ENCODE measurements around the gene AQP6. TPM values are rescaled to one million over a fixed set of nuclear protein-coding genes. Genes with fewer than 3 reads are reported as not detected.
"Not testable (repeated sequence)": the region's sequence is repeated elsewhere in the genome, so short reads cannot be mapped to it uniquely, and the experiment has no call there.

The AQP6 gene
- total RNA-seq, 1 donor from 2014 or later, result not detected

DNA sequence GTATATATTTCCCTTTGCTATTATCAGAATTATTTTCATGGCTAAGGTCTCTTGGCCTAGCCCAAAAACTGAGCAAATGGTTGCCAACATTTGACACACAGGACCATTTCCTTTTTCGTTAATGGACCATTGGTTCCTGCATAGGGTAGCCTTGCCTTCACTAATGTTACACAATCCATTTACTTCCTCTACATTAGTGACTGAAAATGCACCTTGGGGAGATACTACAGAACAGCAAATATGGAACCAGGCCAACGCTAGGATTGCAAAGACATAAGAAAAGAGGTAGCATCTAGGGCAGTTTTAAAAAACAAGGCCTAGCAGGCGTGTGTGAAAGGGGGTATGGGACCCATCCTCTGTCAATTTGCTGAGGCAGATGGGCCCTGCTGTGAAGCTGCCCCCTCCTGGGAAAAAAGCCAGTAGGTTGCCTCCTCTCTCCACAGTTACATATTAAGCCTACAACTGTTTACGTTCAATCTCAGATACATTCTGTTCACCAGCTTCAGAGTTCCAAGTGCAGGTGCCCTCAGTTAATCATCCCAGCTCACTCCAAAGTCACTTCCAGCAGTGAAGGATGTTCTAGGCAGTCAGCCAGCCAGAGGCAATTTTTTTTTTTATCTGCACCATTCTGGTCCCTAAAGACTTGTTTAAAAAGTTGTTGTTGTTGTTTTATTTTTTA, 15.0 kb downstream of the AQP6 start:
- intact Hi-C loops (cut with micrococcal nuclease), result no loop called here

DNA sequence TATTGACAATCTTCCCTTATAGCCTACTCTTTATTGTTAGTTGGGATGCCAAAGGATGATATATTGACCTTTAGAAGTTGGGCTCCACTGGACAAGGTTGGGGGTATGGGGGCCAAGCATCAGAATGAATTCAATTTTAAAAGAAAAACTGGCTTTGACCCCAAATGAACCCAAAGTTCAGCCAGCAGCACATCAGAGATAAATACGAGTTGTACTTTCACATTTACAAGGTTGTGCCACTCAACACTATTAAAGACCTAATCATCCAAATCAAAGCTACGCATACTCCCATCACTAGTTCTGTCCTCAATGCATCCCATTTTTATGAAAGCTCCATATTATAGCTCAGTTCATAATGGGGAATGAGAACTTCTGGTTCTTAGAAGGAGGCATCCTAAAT, 16.7 kb downstream of the AQP6 start:
- intact Hi-C loops (cut with micrococcal nuclease), result not testable (repeated sequence)

DNA sequence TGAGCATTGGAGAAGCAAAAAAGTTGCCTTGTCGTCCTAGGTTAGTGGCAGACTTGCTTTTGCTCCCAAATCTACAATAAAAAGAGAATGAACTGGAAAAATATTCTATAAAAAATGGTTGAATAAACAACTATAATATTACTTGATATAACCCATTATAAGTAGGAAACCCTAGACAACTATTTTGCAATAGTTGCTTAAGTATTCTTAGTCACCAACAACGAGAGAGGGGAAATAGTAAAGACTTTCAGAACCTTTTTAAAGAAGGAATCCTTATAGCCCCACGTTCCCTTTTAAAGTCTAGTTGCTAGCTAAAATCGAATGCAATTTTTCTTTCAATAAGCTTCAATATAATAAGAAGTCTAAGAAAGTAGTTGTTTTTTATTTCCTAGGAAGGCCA, 17.5 kb downstream of the AQP6 start:
- intact Hi-C loops (cut with micrococcal nuclease), result no loop called here

DNA sequence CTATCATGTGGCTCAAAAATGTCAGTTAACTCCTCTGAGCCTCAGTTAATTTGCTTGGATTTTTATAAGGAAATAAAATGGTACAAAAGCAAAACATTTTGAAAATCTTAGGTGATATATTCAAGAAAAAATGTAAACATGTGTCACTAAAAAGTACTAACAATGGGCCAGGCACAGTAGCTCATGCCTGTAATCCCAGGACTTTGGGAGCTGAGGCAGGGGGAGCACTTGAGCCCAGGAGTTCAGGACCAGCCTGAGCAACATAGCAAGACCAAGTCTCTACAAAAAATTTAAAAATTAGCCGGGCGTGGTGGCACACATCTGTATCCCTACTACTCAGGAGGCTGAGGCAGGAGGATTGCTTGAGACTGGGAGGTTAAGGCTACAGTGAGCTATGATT, 25.7 kb downstream of the AQP6 start:
- intact Hi-C loops (cut with micrococcal nuclease), result no loop called here

DNA sequence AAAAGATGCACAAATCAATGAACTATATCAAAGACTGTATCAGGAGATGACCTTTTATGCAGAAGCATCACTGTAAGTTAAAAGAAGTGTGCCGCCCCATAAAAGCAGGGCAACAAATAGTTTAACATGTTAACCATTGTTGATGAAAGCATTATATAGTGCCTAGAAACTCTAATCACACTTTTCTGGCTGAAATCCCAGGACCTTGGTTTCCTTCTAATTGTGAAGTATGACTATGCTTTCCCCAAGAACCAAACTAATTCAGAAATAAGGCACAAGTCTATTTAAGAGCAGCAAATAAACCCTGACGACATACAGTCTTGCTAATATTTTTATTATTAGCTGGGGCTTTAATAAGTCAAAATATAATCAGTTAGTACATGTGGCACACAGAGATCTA, 30.8 kb downstream of the AQP6 start:
- intact Hi-C loops (cut with micrococcal nuclease), result no loop called here

DNA sequence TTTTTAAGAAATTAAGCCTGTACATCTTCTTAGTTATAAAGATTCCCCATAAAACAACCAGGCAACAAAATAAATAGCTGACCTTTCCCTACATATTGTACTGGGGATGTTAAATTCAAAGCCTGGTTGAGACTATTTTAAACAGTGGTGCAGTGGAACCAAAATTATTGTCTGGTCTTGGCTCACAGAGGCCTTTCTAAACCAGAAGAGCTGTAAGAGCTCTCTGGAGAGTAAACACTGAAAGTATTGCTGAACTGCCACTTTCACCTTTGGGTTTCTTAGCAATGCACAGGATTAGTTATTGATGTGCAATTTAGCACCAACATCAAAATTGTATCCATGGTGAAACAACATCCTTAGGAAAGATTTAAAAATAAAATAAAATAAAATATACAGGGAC, 31.9 kb downstream of the AQP6 start:
- intact Hi-C loops (cut with micrococcal nuclease), result no loop called here

- intact Hi-C loops (cut with micrococcal nuclease), result no loop called here
Measured at GRCh38 chr12:50005175-50005574, 32.4 kb downstream of the AQP6 start.

DNA sequence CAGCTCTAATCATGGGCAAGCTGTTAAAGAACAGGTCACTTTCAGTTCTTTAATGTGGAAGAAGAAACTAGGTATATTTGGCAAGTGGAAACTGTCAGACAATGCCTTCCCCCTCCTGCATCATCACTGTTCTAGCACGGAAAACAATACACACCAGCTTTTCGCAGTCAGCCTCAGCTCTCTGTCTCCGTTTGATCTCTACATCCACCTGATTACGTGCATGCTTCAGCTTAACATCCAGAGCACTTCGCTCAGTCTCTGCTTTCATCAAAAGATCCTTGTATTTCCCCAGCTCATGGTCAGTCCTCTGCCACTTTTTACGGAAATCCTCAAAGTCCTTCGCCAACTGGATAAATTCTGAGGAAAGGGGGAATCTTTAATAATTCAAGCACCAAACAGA, 33.5 kb downstream of the AQP6 start:
- intact Hi-C loops (cut with micrococcal nuclease), result no loop called here

GRCh38 chr12:50006754-50007442, 34.2 kb downstream of the AQP6 start:
- intact Hi-C loops (cut with micrococcal nuclease), result no loop called here

GRCh38 chr12:50013361-50014147, 40.8 kb downstream of the AQP6 start:
- intact Hi-C loops (cut with micrococcal nuclease), result no loop called here

DNA sequence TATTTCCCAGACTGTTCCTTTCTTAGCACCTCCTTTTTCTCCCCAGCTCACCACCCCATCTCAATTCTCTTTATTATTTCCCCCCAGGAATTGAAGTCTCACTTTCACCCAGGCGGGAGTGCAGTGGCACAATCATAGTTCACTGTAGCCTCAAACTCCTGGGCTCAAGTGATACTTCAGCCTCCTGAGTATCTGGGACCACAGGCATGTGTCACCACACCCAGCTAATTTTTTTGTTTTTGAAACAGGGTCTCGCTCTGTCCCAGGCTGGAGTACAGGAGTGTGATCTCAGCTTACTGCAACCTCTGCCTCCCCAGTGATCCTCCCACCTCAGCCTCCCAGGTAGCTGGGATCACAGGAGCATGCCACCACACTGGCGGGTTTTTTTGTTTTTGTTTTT, 41.6 kb downstream of the AQP6 start:
- intact Hi-C loops (cut with micrococcal nuclease), result no loop called here

DNA sequence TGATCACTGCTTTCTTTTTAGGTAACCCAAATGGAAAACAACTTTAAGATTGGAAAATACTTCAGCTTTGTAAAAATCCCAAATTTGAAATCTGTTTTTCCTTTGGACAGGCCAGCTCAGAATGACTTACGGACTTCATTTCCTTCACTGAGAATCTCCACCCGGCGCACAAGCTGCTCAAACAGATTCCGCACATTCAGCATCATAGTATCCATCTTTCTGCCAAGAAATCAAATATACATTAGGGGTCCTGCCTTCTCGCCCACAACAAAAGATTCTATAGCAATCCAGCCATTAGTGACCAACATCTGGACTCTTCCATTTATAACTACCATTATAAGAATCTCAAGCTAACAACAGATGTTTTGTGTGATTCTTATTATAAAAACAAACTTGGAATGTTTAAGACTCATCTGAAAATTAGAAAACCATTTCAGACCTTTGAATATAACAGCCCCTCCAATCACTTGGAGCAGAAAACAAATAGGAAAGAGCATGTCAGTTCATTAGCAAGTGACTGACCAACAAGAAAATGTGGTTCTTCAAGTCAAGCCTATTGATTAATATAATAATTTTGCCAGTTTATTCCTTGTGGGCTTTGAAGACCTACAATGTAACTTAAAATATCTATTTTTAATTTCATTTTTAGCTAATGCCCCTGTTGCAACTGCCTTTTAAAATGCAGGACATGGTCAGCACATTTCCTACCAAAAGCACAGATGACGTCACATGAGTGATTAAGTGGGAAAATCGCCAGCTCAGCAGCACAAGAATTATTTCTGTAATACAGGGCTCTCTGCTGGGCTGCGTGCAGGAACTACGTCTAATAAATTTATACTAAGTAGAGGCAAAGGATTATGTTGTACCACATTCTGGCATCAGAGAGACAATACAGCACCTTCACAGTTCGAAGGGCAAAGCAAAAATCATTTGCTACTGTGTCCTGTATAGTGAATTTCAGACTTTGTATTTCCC, 44.0 kb downstream of the AQP6 start:
- intact Hi-C loops (cut with micrococcal nuclease), result no loop called here

DNA sequence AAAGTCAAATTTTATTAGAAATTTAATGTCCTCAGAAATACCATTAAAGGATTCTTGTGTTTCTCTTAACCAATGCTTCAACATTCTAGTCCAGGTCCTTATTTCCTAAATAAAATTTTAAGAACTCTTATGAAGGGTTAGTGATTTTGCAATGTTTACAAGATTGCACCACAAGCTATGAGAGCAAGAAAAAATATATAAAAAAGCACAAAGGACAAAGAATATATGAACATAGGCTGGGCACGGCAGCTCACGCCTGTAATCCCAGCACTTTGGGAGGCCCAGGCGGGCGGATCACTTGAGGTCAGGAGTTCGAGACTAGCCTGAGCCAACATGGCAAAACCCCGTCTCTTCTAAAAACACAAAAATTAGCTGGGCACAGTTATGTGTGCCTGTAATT, 44.9 kb downstream of the AQP6 start:
- intact Hi-C loops (cut with micrococcal nuclease), result no loop called here

DNA sequence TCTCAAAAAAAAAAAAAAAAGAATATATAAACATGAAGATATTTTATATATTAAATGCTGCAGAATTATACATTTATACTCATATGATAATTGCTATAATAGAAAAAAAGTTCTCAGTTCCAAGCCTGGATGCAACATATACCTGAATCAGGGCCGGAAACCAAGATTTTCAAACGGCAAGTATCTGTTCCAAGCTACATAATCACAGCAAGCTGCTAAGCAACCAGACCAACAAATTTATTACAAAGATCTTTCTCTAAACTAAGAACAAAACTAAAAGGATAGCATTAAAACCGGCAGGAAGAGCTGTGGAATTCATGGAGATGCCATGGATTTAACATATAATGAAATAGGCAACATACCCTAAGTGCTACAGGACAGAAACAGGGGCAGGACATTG, 45.4 kb downstream of the AQP6 start:
- intact Hi-C loops (cut with micrococcal nuclease), result no loop called here

DNA sequence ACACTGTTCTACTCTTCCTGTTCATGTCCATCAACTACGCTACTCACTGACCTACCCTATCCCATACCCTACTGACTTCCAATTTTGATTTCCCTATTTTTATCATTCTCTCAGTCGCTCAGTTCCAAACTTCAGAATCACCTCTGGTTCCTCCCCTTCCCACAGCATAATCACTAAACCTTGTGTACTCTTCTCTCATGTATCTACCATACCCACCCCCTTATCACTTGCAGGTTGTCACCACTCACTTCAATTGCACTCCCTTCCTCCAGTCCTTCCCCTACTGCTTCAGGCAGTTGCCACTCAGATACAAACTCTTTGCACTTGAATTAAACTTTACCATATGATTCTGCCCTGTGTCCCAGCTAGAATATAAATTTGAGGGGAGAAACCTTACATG, 46.2 kb downstream of the AQP6 start:
- intact Hi-C loops (cut with micrococcal nuclease), result no loop called here

- intact Hi-C loops (cut with micrococcal nuclease), result no loop called here
Measured at GRCh38 chr12:50019524-50019923, 46.8 kb downstream of the AQP6 start.

GRCh38 chr12:50021031-50021430, 48.3 kb downstream of the AQP6 start:
- intact Hi-C loops (cut with micrococcal nuclease), result no loop called here

- intact Hi-C loops (cut with micrococcal nuclease), result no loop called here
Measured at GRCh38 chr12:50022903-50023302, 50.2 kb downstream of the AQP6 start.

DNA sequence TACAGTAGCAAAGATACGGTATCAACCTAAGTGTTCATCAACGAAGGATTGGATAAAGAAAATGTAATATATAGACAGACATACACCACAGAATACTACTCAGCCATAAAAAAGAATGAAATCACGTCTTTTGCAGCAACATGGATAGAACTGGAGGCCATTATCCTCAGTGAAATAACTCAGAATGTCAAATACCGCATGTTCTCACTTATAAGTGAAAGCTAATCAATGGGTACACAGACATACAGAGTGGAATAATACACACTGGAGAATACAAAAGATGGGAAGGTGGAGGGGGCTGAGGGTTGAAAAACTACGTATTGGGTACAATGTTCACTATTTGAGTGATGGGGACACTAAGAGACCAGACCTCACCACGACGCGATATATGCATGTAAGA, 51.5 kb downstream of the AQP6 start:
- intact Hi-C loops (cut with micrococcal nuclease), result loop anchor here (2.0 kb wide), 3 partner anchors 195 to 1025 kb away; partner anchors contain the start of genes LETMD1, NCKAP5L and TROAP

GRCh38 chr12:50024805-50025186, 52.0 kb downstream of the AQP6 start:
- intact Hi-C loops (cut with micrococcal nuclease), result loop anchor here (1.0 to 5.0 kb wide), 16 partner anchors 15 to 1867 kb away; partner anchors contain the start of genes ASB8, BCDIN3D, CERS5 and COX14
